H9 (cell line): ENCODE data around the gene RYR3. TPM values are rescaled to one million over a fixed set of nuclear protein-coding genes. Genes with fewer than 3 reads are reported as not detected.

Experiments
- DNase-seq: peaks from one replicate; pipeline ENCODE4 v3.0.0-alpha.2; 2017
- H2AFZ ChIP-seq: one replicate; pipeline ENCODE4 v1.6.1; 2013; ENCODE audit warnings: mild to moderate bottlenecking, low read length, control low read depth, moderate library complexity
- H2AK5ac ChIP-seq: 2 replicates; pipeline ENCODE4 v1.6.1; 2013; ENCODE audit warnings: low read length, control low read depth, mixed read lengths; ENCODE audit not compliant: insufficient read length
- H2BK120ac ChIP-seq: one replicate; pipeline ENCODE4 v1.6.1; 2013; ENCODE audit warnings: low read depth, mild to moderate bottlenecking, low read length, control low read depth, inconsistent platforms; ENCODE audit not compliant: poor library complexity, severe bottlenecking
- H2BK12ac ChIP-seq: 2 replicates; pipeline ENCODE4 v1.6.1; 2013; ENCODE audit warnings: low read length, control low read depth, mixed read lengths, low read depth; ENCODE audit not compliant: insufficient read length
- H2BK15ac ChIP-seq: 2 replicates; pipeline ENCODE4 v1.6.1; 2013; ENCODE audit warnings: low read depth, low read length, control low read depth
- H2BK20ac ChIP-seq: one replicate; pipeline ENCODE4 v1.6.1; 2013; ENCODE audit warnings: low read depth, mild to moderate bottlenecking, low read length, control low read depth, inconsistent platforms; ENCODE audit not compliant: poor library complexity, severe bottlenecking
- H2BK5ac ChIP-seq: 2 replicates; pipeline ENCODE4 v1.6.1; 2013; ENCODE audit warnings: low read length, control low read depth, mixed read lengths; ENCODE audit not compliant: insufficient read length
- H3K14ac ChIP-seq: 2 replicates; pipeline ENCODE4 v1.6.1; 2013; ENCODE audit warnings: low read length, control low read depth; ENCODE audit not compliant: insufficient read depth
- H3K18ac ChIP-seq: 2 replicates; pipeline ENCODE4 v1.6.1; 2013; ENCODE audit warnings: low read depth, mild to moderate bottlenecking, mixed read lengths, low read length, control low read depth; ENCODE audit not compliant: insufficient read length
- H3K23ac ChIP-seq: 2 replicates; pipeline ENCODE4 v1.6.1; 2013; ENCODE audit warnings: low read length, control low read depth, mixed read lengths, low read depth; ENCODE audit not compliant: insufficient read length
- H3K23me2 ChIP-seq: 2 replicates; pipeline ENCODE4 v1.6.1; 2013; ENCODE audit warnings: low read depth, mild to moderate bottlenecking, mixed read lengths, low read length, control low read depth; ENCODE audit not compliant: insufficient read length, poor library complexity, severe bottlenecking
- H3K27ac ChIP-seq: 2 replicates; pipeline ENCODE4 v1.5.1; 2013; ENCODE audit warnings: low read length, control low read depth, mixed read lengths, low read depth; ENCODE audit not compliant: insufficient read length
- H3K27me3 ChIP-seq: 2 replicates; pipeline ENCODE4 v1.6.1; 2013; ENCODE audit warnings: low read length, control low read depth, inconsistent platforms; ENCODE audit not compliant: insufficient read depth
- H3K4ac ChIP-seq: 2 replicates; pipeline ENCODE4 v1.6.1; 2013; ENCODE audit warnings: low read depth, mild to moderate bottlenecking, control low read depth, inconsistent platforms, low read length, moderate library complexity
- H3K4me1 ChIP-seq: 2 replicates; pipeline ENCODE4 v1.6.1; 2013; ENCODE audit warnings: low read length, control low read depth, inconsistent platforms; ENCODE audit not compliant: insufficient read depth
- H3K4me2 ChIP-seq: 2 replicates; pipeline ENCODE4 v1.6.1; 2013; ENCODE audit warnings: low read length, control low read depth, mixed read lengths; ENCODE audit not compliant: insufficient read length, insufficient read depth
- H3K56ac ChIP-seq: 2 replicates; pipeline ENCODE4 v1.6.1; 2013; ENCODE audit warnings: low read depth, mild to moderate bottlenecking, mixed read lengths, low read length, control low read depth; ENCODE audit not compliant: insufficient read length
- H3K79me1 ChIP-seq: 2 replicates; pipeline ENCODE4 v1.6.1; 2013; ENCODE audit warnings: low read depth, mild to moderate bottlenecking, moderate library complexity, low read length, control low read depth, inconsistent platforms; ENCODE audit not compliant: insufficient read depth, poor library complexity, severe bottlenecking
- H3K79me2 ChIP-seq: 2 replicates; pipeline ENCODE4 v1.6.1; 2013; ENCODE audit warnings: low read length, control low read depth, inconsistent platforms; ENCODE audit not compliant: insufficient read depth
- H3K9ac ChIP-seq: 2 replicates; pipeline ENCODE4 v1.6.1; 2013; ENCODE audit warnings: low read length, control low read depth, mixed read lengths; ENCODE audit not compliant: insufficient read length; ENCODE audit errors: extremely low read depth
- H3K9me3 ChIP-seq: one replicate; pipeline ENCODE4 v1.6.1; 2013; ENCODE audit warnings: low read depth, low read length, inconsistent platforms; ENCODE audit not compliant: control insufficient read depth
- H3T11ph ChIP-seq: one replicate; pipeline ENCODE4 v1.6.1; 2013; ENCODE audit warnings: mild to moderate bottlenecking, low read length, control low read depth, inconsistent platforms
- H4K20me1 ChIP-seq: one replicate; pipeline ENCODE4 v1.6.1; 2013; ENCODE audit not compliant: control insufficient read depth, insufficient read length, insufficient read depth
- H4K5ac ChIP-seq: 2 replicates; pipeline ENCODE4 v1.6.1; 2013; ENCODE audit warnings: low read depth, mild to moderate bottlenecking, mixed read lengths, low read length, control low read depth; ENCODE audit not compliant: insufficient read length
- H4K8ac ChIP-seq: replicated peaks from 2 replicates; pipeline ENCODE4 v1.6.1; 2013; ENCODE audit warnings: low read length, control low read depth, mixed read lengths, low read depth; ENCODE audit not compliant: insufficient read length
- H4K91ac ChIP-seq: 2 replicates; pipeline ENCODE4 v1.6.1; 2013; ENCODE audit warnings: low read depth, mild to moderate bottlenecking, moderate library complexity, mixed read lengths, low read length, control low read depth; ENCODE audit not compliant: insufficient read length
- H3K27ac Mint-ChIP-seq, 3 experiments: 2 replicates in 2 of 3; 3 replicates in 1 of 3; pipeline ENCODE4 v1.8.0; 2020 to 2021; ENCODE audit warnings: mixed read lengths in 3 of 3, mild to moderate bottlenecking in 1 of 3, moderate library complexity in 1 of 3
- H3K27me3 Mint-ChIP-seq: 2 replicates; pipeline ENCODE4 v1.8.0; 2021; ENCODE audit warnings: low read depth, mild to moderate bottlenecking, moderate library complexity, mixed read lengths
- H3K36me3 Mint-ChIP-seq, 3 experiments: 2 replicates in 2 of 3; 3 replicates in 1 of 3; pipeline ENCODE4 v1.8.0; 2020 to 2021; ENCODE audit warnings: low read depth in 3 of 3, mixed read lengths in 3 of 3; ENCODE audit not compliant: insufficient read depth in 1 of 3
- H3K4me1 Mint-ChIP-seq, 2 experiments: 2 replicates each; pipeline ENCODE4 v1.8.0; 2020; ENCODE audit warnings: mixed read lengths in 2 of 2
- H3K4me3 Mint-ChIP-seq, 2 experiments: 2 replicates in 1 of 2; 3 replicates in 1 of 2; pipeline ENCODE4 v1.8.0; 2020 to 2021; ENCODE audit warnings: mild to moderate bottlenecking in 2 of 2, mixed read lengths in 2 of 2, moderate library complexity in 1 of 2
- H3K9me3 Mint-ChIP-seq, 2 experiments: 2 replicates in 1 of 2; 3 replicates in 1 of 2; pipeline ENCODE4 v1.8.0; 2020; ENCODE audit warnings: mild to moderate bottlenecking in 2 of 2, mixed read lengths in 2 of 2, moderate library complexity in 1 of 2
- CTCF ChIP-seq: fragments of 200-600 bp; sonication (generic); conservative IDR thresholded peaks from 3 replicates; pipeline ENCODE4 v1.8.0; 2021; ENCODE audit warnings: antibody characterized with exemption, mild to moderate bottlenecking
- WGBS: extraction: QIAGEN DNeasy Blood & Tissue Kit; methylation state at CpG from one replicate; pipeline ENCODE4 v1.1.7; 2013; ENCODE audit warnings: missing lambda C conversion rate, low lambda C conversion rate, mixed read lengths; ENCODE audit not compliant: insufficient read length; ENCODE audit errors: extremely low coverage; 5-methylcytosine and 5-hydroxymethylcytosine counted together
- total RNA-seq: library from RNA; stranded (reverse); gene quantifications from 2 replicates; pipeline ENCODE4 v1.2.1, GENCODE V29; 2021

The RYR3 gene
- total RNA-seq, 1 experiment from 2014 or later = 0.85 TPM

GRCh38 chr15:33852570-33852969 is 541.8 kb downstream of the RYR3 start:
- Histone ChIP-seq H3K4me1 (no peaks in the 10 kb centered on the region; the same call in 1 of the 2 replicates), H3K79me2 (no peaks in the 10 kb centered on the region), H4K8ac (no peak overlapping the region), H4K20me1 (no peaks in the 10 kb centered on the region), H3K18ac (no peak overlapping the region), H3K4me2 (no peak overlapping the region), H2BK15ac (no peak overlapping the region), H3K9ac (no peak overlapping the region), H4K91ac (no peak overlapping the region), H4K5ac (no peak overlapping the region), H3K56ac (no peak overlapping the region), H2BK120ac (no peak overlapping the region), H3K14ac (no peak overlapping the region), H3K9me3 (no peaks in the 10 kb centered on the region), H3K79me1 (no peaks in the 10 kb centered on the region), H2BK20ac (no peak overlapping the region), H3T11ph (no peak overlapping the region), H2BK5ac (no peak overlapping the region), H2BK12ac (no peak overlapping the region), H3K4ac (no peak overlapping the region), H3K27ac (no peak overlapping the region), H3K27me3 (no peaks in the 10 kb centered on the region), H3K23ac (no peak overlapping the region), H3K23me2 (no peaks in the 10 kb centered on the region), H2AFZ (no peak overlapping the region), H2AK5ac (no peak overlapping the region)
- Mint-ChIP-seq H3K27ac (peak overlapping the region in 1 of 3 experiments; percentile 62; a peak in 1 of 7 replicates), H3K27me3 (no peaks in the 10 kb centered on the region), H3K36me3 (no peaks in the 10 kb centered on the region; a peak in 1 of 7 replicates), H3K4me1 (peaks cover 13 to 18% of the 10 kb centered on the region in 2 experiments), H3K4me3 (no peak overlapping the region), H3K9me3 (no peaks in the 10 kb centered on the region)
- no peak for TF ChIP-seq CTCF
- no peak for DNase-seq
- no CpG with 5 or more reads among the region's 2 CpGs for WGBS
